Renal pelvis (tissue), 4 donors: ENCODE measurements around the gene MTX1. TPM values are rescaled to one million over a fixed set of nuclear protein-coding genes. Genes with fewer than 3 reads are reported as not detected.

Experiments
- DNase-seq: peaks from one replicate; pipeline ENCODE4 v3.0.0-alpha.2; 2013
- polyA plus RNA-seq, 3 donors: library from polyadenylated mRNA; unstranded; fragments of 120-200 nt; gene quantifications; one replicate each; pipeline ENCODE4 v1.2.1, GENCODE V29; 2013; ENCODE audit not compliant: insufficient read length in 3 of 3

The MTX1 gene
- polyA plus RNA-seq, 3 donors = 43.4 to 50.1 (median 48.6) TPM

DNA sequence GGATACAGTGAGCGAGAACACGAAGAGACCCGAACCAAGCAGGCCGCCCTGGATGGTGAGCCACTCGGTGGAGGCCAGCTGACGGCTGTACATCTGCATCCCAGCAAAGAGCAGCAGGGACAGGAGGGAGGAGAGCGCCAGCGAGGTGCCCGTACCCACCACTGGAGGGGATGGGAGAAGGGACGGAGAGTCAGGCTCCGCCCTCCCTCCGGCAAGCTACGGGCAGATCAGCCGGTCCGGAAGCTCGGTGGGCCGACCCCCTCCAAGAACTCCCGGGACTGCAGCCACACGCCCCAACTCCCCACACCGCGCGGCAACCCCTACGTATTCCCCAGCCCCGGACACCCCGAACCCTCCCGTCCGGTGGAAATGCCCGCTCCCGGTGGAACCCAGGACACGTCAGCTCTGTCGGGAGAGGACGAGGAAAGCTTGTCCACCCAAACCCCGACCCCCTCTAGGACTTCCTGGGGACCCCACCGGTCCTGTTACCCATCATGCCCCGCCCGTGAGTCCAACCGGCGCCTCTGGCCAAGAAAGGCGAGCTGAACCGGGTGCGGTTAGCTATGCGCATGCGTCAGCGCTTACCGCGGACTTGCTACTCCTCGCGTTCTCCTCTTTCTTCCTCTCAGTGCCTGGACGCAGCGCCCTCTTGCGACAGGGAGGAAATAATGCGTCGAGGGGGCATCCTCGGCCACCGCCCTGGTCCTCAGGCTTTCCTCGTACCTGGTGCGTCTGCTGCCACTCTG, 35.6 kb upstream of the MTX1 start, which contains the start of gene KRTCAP2:
Gene KRTCAP2, minus strand, starts transcription at position 573 of the 746 bp plus-strand sequence. Its CDS starts 80 bp downstream, at position 493.
- peak; percentile 95 for DNase-seq

DNA sequence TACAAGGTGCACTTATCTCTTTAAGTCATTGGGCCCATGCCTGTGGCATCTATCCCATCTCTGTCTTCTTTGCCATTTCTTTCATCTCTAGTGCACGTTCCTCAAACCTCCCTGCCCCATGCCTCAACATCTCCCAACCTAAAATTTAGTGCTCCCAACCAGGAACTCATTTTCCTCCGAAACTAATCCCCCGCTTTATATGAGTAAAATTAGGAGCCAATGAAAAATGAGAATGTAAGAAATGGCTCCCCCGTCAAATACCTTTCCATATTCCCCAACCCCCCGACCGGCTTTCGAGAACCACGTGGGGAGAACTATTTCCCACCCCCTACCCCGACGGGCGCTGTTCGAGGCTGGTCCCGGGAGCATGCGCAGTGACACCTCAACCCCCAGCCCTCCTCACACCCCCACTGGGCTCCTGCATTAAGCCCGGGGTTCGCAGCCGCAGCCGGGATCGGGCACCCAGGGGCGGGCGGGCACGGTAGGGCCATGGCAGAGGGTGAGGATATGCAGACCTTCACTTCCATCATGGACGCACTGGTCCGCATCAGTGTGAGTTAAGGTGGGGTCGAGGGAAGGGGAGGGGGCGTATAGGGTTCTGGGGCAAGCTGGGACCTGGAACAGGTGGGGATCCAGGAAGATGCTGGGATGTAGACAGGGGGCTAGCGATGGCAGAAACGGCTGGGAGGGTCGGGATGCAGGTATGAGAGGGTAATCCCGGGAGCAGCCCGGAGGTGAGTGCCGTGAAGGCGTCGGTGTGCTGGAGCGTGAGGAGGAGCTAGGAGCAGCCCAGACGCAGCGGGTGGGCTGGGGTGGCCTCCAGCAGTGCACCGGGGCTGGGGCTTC, 34.8 kb upstream of the MTX1 start, which contains the start of gene TRIM46:
Gene TRIM46, plus strand, starts transcription at position 372 of the 846 bp plus-strand sequence. Its CDS starts 118 bp downstream, at position 490.
- DNase-seq = peak; percentile 19

DNA sequence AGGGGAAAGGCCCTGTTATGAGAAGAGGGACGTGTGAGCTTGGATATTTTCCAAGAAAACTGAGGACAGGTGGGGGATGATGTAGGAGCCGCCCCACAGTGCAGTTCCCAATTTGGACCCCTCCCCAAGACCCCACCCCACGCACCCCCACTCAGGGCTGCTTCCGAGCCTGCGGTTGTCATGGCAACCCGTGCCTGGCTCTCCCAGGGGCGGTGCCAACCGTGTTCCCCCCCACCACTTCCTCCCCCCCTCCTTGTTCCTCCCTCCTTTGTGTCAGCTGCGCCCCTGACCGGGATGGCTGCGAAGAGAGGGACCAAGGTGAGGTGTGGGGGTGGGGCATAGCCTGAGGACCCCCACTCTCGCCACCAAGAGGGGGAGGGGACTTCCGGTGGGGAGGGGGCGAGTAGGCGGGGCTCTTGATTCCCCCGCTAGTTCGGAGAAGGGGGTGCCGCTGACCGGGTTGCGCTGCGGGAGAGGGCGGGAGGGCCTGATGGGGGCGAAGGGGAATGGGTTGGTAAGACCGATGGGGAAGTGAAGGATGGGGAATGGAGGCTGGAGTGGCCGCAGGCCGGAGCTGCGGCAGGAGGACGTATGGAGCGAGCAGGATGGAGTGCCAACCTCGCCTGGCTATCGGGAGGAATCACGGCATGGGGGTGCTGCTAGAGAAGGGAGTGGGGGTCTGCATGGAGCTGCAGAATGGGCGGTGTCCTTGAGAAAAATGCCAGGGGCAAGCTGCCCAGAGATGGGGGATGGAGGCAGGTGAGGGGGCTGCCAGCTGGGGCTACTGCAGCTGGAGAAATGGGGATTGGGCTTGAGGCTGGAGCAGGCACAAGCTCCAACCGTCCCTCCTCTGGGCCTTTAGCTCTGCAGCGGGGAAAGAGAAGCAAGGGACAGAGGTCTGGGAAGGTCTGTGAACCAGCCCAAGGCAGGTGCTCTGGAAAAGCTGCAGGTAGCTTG, 33.9 kb upstream of the MTX1 start:
- DNase-seq = peak; percentile 19

DNA sequence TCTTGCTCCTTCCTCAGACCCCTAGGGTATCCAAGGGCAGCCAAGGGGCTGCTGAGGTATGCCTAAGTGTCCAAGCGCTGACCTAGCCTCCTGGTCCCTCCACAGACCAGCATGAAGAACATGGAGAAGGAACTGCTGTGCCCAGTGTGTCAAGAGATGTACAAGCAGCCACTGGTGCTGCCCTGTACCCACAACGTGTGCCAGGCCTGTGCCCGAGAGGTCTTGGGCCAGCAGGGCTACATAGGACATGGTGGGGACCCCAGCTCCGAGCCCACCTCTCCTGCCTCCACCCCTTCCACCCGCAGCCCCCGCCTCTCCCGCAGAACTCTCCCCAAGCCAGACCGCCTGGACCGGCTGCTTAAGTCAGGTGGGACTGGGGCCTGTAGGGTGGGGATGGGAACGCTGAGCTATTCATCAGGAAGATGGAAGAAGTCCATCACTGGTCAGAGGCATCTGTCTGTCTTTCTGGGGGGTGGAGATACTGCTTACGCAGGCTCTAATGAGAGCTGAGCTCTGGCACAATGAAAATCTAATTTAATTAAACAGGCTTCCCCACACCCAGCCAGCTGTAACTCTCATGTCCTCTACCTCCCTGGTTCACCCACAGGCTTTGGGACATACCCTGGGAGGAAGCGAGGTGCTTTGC, 33.1 kb upstream of the MTX1 start:
- no peak for DNase-seq

DNA sequence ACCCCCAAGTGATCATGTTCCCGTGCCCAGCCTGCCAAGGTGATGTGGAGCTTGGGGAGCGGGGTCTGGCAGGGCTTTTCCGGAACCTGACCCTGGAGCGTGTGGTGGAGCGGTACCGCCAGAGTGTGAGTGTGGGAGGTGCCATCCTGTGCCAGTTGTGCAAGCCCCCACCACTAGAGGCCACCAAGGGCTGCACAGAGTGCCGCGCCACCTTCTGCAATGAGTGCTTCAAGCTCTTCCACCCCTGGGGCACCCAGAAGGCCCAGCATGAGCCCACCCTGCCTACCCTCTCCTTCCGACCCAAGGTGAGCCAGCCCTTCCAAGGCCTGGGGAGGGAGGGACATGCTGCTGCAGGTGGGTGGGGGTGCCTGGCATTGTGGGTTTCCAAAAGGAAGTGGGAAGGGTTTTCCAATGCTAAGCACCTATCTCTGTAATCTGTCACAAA, 32.5 kb upstream of the MTX1 start:
- DNase-seq = no peak

DNA sequence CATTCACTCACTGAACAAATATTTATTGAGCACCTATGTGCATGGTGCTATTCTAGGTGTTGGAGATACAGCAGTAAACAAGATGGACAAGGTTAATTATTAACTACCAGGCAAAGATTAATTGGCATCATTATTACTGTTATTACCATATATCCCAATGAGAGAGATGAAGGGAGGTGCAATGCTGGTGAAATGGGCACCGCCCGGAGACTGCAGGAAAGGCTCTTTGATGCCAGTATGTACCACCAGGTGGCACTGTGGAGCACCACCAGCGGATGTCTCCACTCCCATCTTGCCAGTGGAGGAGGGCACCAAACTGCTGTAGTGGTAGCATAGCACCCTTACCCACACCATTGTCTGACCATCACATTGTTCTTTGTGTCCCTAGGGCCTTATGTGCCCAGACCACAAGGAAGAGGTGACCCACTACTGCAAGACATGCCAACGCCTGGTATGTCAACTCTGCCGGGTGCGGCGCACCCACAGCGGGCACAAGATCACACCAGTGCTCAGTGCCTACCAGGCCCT, 31.9 kb upstream of the MTX1 start:
- peak; percentile 67 for DNase-seq

DNA sequence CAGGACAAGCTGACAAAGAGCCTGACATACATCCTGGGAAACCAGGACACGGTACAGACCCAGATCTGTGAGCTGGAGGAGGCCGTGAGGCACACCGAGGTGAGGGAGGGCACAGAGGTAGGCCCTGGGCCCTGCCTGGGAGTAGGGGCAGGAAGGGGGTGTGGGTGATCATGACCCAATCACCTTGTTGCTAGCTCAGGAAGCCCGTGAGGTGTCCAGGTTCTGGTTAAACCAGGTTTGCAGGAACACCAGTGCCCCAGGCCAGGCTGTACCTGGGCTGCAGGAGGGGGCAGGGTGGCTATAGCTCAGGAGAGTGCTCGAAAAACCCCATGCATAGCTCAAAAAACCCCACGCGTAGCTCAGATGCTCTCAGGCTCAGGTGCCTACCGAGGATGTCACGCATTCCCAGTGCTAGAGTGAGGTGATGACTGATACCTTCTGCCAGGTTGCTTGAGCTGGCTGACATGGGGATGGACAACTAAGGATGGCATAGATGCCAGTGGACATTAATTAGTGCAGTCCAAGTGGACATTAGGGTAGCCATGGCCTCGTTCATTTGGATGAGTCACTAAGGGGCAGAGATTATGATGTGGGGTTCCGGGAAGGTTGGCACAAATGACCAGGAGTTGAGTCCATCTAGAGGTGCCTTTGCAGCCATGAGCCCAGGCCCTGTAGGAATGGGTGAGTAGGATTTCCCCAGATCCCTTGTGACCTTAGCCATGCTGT, 31.1 kb upstream of the MTX1 start:
- DNase-seq = no peak

DNA sequence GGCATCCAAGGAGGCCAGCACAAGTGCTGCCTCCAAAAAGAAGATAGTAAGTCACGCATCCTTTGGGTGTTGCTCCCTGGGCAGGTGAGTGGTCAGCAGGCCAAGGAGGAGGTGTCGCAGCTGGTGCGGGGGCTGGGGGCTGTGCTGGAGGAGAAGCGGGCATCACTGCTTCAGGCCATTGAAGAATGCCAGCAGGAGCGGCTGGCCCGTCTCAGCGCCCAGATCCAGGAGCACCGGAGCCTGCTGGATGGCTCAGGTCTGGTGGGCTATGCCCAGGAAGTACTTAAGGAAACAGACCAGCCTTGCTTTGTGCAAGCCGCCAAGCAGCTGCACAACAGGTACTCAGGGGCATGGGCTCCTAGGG, 30.6 kb upstream of the MTX1 start:
- DNase-seq = no peak

DNA sequence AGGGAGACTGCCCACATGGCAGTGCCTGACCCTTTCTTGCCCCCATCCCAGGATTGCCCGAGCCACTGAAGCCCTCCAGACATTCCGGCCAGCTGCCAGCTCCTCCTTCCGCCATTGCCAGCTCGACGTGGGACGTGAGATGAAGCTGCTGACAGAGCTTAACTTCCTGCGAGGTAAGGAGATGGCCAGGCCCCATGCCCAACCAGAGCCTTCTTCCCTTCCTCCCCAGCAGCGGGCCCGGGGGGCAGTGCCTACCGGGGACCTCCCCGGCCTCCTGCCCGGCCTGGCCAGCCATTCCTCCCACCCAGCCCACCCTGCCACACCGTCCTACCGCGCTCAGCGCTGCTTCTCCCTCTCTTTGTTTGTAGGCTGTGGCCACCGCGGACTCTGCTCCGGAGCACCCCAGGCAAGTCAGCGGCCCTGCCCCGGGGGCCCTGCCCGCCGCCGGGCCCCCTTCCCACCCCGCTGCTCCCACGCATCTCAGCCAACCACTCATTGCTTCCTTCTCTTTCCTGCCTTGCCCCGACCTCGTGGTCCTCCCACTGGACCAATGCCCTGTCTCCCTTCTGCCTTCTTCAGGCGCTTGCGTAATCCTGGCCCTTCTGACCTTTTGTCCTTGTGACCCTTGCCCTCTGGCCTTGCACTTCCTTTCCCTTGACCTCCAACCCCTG, 29.9 kb upstream of the MTX1 start:
- DNase-seq = no peak

DNA sequence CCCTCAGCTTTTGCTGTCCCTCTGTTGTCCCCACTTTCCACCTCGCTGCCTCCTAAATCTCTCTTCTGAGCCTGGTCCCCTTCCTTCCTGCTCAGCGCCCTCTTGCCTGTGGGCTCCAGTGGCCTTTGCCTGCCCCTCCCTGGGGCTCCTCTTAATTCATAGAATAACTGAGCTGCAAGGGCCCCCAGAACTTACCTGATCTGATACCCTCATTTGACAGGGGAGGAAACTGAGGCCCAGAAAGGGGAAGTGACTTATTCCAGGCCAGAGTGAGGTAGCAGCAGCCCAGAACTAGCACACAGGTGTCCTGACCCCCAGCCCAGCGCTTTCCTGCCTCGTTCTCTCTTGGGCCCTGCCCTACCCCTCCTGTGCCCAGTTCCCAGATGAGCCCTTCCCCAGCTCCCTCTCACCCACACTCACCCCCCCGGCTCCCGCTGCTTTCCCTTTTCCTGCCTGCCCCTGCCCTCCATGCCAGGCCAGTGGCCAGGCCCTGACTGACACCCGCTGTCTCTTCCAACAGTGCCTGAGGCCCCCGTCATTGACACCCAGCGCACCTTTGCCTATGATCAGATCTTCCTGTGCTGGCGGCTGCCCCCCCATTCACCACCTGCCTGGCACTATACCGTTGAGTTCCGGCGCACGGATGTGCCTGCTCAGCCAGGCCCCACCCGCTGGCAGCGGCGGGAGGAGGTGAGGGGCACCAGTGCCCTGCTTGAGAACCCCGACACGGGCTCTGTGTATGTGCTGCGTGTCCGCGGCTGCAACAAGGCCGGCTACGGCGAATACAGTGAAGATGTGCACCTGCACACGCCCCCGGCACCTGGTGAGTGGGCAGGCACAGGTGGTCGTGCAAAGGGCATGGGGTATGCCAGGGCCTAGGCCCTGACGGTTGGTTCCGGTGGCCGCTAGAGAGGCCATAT, 29.1 kb upstream of the MTX1 start:
- no peak for DNase-seq

DNA sequence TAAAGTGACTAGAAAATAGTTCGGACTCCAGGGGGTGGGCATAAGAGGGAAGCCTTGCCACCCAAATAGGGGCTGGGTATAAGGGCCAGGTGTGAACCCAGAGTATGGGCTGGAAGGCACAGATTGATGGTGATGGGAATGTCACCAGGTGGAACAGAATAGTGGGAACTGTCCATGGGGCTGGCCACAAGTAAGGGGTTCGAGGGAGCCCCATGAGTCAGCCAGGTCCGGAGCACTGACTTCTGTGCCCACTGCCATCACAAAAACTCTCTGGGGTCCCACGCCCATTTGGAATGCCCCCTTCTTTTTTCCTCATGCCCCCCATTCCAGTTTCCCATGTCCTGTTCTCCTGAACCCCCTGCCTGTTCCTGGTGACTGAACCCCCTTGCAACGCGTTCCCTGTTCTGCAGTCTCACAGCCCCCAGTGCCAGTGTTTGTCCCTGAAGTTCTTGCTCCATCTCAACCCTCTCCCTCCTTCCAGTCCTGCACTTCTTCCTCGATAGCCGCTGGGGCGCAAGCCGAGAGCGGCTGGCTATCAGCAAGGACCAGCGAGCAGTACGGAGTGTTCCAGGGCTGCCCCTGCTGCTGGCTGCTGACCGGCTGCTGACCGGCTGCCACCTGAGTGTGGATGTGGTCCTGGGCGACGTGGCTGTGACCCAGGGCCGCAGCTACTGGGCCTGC, 27.0 kb upstream of the MTX1 start:
- DNase-seq = no peak

DNA sequence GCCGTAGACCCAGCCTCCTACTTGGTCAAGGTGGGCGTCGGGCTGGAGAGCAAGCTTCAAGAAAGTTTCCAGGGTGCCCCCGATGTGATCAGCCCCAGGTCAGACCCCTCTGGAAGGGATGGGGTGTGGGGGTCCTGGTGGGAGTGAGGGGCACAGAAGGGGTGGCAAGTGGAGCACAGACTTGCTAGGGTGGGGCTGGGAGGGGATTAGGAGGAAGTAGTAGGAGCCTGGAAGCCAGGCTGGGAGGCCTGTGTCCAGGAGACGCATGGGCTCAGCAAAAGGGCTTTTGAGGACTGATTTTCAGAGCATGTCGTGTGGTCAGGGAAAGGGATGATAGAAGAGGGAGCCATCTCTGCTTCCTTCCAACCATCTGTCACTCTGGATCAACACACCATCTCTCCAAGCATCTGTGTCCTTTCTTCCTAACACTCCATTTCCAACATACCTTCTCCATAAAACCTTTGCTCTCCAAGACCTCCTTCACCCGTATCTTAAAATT, 26.4 kb upstream of the MTX1 start:
- no peak for DNase-seq

DNA sequence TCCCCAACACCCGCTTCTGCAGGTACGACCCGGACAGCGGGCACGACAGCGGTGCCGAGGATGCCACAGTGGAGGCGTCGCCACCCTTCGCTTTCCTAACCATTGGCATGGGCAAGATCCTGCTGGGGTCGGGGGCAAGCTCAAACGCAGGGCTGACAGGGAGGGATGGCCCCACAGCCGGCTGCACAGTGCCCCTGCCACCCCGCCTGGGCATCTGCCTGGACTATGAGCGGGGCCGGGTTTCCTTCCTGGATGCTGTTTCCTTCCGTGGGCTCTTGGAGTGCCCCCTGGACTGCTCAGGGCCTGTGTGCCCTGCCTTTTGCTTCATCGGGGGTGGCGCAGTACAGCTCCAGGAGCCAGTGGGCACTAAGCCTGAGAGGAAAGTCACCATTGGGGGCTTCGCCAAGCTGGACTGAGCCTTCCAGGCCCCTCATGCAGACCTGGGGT, 24.7 kb upstream of the MTX1 start:
- no peak for DNase-seq

DNA sequence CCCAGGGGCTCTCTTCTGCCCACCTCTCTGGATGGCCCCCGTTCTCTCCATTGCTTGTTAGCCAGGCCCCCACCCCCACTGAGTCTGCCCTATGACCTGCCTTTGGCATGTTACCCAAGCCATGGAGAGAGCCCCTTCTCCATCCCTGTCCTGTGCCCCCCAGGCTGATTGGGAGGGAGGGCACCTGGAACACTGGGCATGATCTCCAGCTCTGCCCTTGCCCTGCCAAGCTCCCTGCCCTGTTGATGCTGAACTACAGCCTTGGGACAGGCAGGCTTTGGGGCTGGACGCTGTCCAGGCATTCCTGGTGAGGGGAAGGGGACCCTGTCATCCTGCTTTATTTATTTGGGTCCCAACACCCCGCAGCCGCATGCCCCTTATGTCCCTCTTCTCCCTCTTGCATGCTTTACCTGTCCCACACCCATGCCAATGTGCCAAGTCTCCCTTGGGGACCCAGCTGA, 24.1 kb upstream of the MTX1 start:
- no peak for DNase-seq

DNA sequence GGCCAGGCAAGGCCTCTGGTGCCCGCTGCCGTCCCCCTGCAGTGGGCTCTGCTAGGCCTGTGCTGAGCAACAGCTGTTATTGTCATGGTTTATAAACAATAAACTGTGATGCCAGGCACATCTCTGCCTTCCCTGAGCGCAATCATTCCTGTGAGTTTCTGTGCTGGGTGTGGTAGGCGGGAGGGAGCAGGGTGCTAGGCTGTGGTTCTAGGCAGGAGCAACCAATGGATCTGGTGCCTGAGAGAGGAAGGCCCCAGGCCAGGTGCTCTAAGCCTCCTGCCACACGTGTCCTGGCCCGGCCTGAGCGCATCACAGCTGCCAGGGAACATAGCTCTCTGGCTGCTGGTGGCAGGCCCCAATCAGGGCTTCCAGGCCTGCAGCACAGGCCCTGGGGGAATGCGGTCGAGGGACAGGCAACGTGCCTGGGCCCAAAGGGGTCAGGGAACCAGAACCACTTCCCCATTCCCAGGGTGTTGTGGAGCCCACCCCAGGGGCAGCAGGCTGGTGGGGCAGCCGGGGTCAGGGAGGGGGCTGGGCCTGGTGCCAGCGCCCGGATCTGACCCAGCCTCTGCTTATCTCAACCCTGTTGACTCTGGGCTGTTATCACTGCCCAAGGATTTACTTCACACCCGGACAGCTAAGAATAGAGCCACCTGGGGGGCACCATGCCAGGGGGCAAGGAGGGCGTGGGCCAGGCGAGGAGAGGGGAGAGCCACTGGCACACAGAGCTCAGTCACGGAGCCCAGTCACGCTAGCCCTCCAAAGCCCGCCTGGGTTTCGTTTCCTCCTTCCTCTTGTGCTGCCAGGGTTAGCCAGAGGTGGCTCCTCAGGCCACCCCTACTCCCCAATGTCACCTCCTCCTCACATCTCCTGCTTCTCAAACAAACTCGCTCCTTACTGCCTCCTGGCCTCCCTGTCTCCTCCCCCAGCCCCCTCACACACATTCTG, 23.4 kb upstream of the MTX1 start:
- peak; percentile 48 for DNase-seq

DNA sequence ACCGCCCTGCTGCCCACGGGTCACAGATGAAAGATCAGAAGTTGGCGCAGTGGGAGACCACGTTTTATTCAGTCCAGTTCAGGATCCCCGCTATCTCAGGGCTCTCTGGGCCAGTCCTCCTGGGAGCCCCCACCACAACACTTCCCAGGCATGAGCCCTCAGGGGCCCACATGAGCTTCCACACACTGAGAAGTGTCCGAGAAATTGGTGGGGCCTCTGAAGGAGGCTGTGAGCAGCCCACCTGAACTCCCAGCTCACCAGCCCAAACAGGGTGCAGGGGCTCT, 22.8 kb upstream of the MTX1 start:
- no peak for DNase-seq
